DMS 273 (cell line): ENCODE results near the gene GNAT2.
A peak's percentile ranks its signal among the peaks of the same experiment; 100 is the strongest.

ENCODE experiments used
- DNase-seq: peaks from one replicate; lab custom pipeline; 2025; ENCODE audit not compliant: unreplicated experiment; lab: John Stamatoyannopoulos, UW

Gene GNAT2

GRCh38 chr1:109628540-109629321 is 9.3 kb upstream of the GNAT2 start:
- DNase-seq: no peak

GRCh38 chr1:109627692-109628399 is 8.4 kb upstream of the GNAT2 start:
- DNase-seq: no peak

- no peak for DNase-seq
These were observed 7.4 kb upstream of the GNAT2 start for GRCh38 chr1:109626682-109627408.

GRCh38 chr1:109625601-109626560 is 6.5 kb upstream of the GNAT2 start:
- DNase-seq: peak; percentile 29

- DNase-seq: no peak
These were observed 5.8 kb upstream of the GNAT2 start for GRCh38 chr1:109625176-109625575.

GRCh38 chr1:109624201-109625010 is 5.0 kb upstream of the GNAT2 start:
- no peak for DNase-seq

- no peak for DNase-seq
These were observed 4.3 kb upstream of the GNAT2 start for GRCh38 chr1:109623601-109624161.

GRCh38 chr1:109622895-109623294 is 3.5 kb upstream of the GNAT2 start:
- DNase-seq: no peak

- DNase-seq: no peak
These were observed 2.9 kb upstream of the GNAT2 start for GRCh38 chr1:109622137-109622892.

- DNase-seq: no peak
These were observed 2.1 kb upstream of the GNAT2 start for GRCh38 chr1:109621379-109622136.

GRCh38 chr1:109620841-109621286 is 1.4 kb upstream of the GNAT2 start:
- DNase-seq: peak; percentile 98

GRCh38 chr1:109620401-109620791 is 980 bp upstream of the GNAT2 start:
- peak; percentile 79 for DNase-seq

- peak; percentile 45 for DNase-seq
These were observed 498 bp downstream of the GNAT2 start for GRCh38 chr1:109618661-109619575.

- DNase-seq: peak; percentile 29
These were observed 2.1 kb downstream of the GNAT2 start for GRCh38 chr1:109617291-109617801.

GRCh38 chr1:109616391-109616790 is 3.0 kb downstream of the GNAT2 start:
- DNase-seq: no peak

GRCh38 chr1:109615879-109616278 is 3.5 kb downstream of the GNAT2 start:
- no peak for DNase-seq
